K562 (cell line): ENCODE data around the gene NOD1. TPM values are rescaled to one million over a fixed set of nuclear protein-coding genes. Genes with fewer than 3 reads are reported as not detected.
A peak's percentile ranks its signal among the peaks of the same experiment; 100 is the strongest.

Experiments
- ATAC-seq: fragments of 200-7000 bp; cut with Tn5 transposase; 3 replicates; pipeline ENCODE4 v1.9.1; 2020; ENCODE audit warnings: moderate library complexity
- BruUV-seq: library from RNA; stranded (reverse); fragments of 400-500 nt; replicated peaks from 2 replicates; lab custom pipeline; 2021; lab: Mats Ljungman, UMichigan
- CTCF ChIA-PET: fragments of 300-600 bp; formaldehyde crosslinking; extraction: SDS; loops from one replicate; lab custom pipeline; 2021; ENCODE audit warnings: low intra/inter-chr PET ratio; lab: Yijun Ruan, JAX
- POLR2A ChIA-PET: fragments of 300-600, 350-650 bp; sonication (Branson Sonifier 250); formaldehyde crosslinking; extraction: SDS; loops from one replicate; lab custom pipeline; 2021; ENCODE audit warnings: antibody characterized with exemption, inconsistent platforms; lab: Yijun Ruan, JAX
- DNase-seq, 4 experiments: peaks; one replicate each; pipeline versions ENCODE4 v3.0.0 to v3.0.0-alpha.2; 2011 to 2018; ENCODE audit warnings: low spot score in 3 of 4, mixed read lengths in 3 of 4; ENCODE audit errors: extremely low read depth in 1 of 4
- FAIRE-seq: peaks from 2 replicates; lab custom pipeline; 2011; peaks lifted over from hg19 to GRCh38; lab: Jason Lieb, UNC
- H2AFZ ChIP-seq: 2 replicates; pipeline ENCODE4 v1.6.0; 2011; ENCODE audit warnings: low read depth, low read length, control low read depth, inconsistent platforms
- H3K27ac ChIP-seq: fragments of 200-600 bp; 3 replicates; pipeline ENCODE4 v1.8.0; 2011; ENCODE audit warnings: low read depth, mild to moderate bottlenecking, control low read depth, inconsistent platforms, low read length, moderate library complexity, mixed read lengths; ENCODE audit errors: extremely low read depth
- H3K27me3 ChIP-seq, 2 experiments: fragments of 300-600 bp in 1 of 2; 2 replicates in 1 of 2; 3 replicates in 1 of 2; pipeline versions ENCODE4 v1.6.0 to v1.8.0; 2011; ENCODE audit warnings: inconsistent platforms in 2 of 2, low read length in 2 of 2, mild to moderate bottlenecking in 1 of 2, mixed read lengths in 1 of 2, moderate library complexity in 1 of 2; ENCODE audit not compliant: control insufficient read depth in 2 of 2, insufficient read depth in 2 of 2
- H3K36me3 ChIP-seq: fragments of 300-600 bp; 3 replicates; pipeline ENCODE4 v1.8.0; 2011; ENCODE audit warnings: mild to moderate bottlenecking, low read length, inconsistent platforms; ENCODE audit not compliant: control insufficient read depth, insufficient read depth
- H3K4me1 ChIP-seq, 2 experiments: fragments of 200-600 bp in 1 of 2; replicated peaks in 1 of 2; 2 replicates in 1 of 2; 3 replicates in 1 of 2; pipeline versions ENCODE4 v1.5.1 to v1.8.0; 2011; ENCODE audit warnings: inconsistent platforms in 2 of 2, low read length in 2 of 2, mild to moderate bottlenecking in 1 of 2, mixed read lengths in 1 of 2, moderate library complexity in 1 of 2; ENCODE audit not compliant: control insufficient read depth in 2 of 2, insufficient read depth in 2 of 2
- H3K4me2 ChIP-seq: 2 replicates; pipeline ENCODE4 v1.6.1; 2011; ENCODE audit warnings: low read length, control low read depth, inconsistent platforms, mixed read lengths; ENCODE audit not compliant: insufficient read depth
- H3K4me3 ChIP-seq: fragments of 200-600 bp; sonication (generic), shearing (Covaris generic); 2 replicates; pipeline ENCODE4 v1.5.1; 2016; ENCODE audit warnings: control low read depth, inconsistent platforms
- H3K79me2 ChIP-seq: fragments of 200-600 bp; 3 replicates; pipeline ENCODE4 v1.8.0; 2011; ENCODE audit warnings: low read length, inconsistent platforms; ENCODE audit not compliant: control insufficient read depth, insufficient read depth
- H3K9ac ChIP-seq, 2 experiments: 2 replicates each; pipeline versions ENCODE4 v1.6.0 to v1.6.1; 2011; ENCODE audit warnings: low read depth in 2 of 2, low read length in 2 of 2, control low read depth in 1 of 2, inconsistent platforms in 1 of 2, mild to moderate bottlenecking in 1 of 2, mixed read lengths in 1 of 2; ENCODE audit not compliant: insufficient read depth in 1 of 2
- H3K9me1 ChIP-seq: one replicate; pipeline ENCODE4 v1.6.0; 2011; ENCODE audit warnings: inconsistent platforms, mild to moderate bottlenecking, low read length, moderate library complexity; ENCODE audit not compliant: control insufficient read depth, insufficient read depth
- H3K9me3 ChIP-seq: replicated peaks from 2 replicates; pipeline ENCODE4 v1.5.1; 2011; ENCODE audit warnings: low read depth, low read length, inconsistent platforms; ENCODE audit not compliant: control insufficient read depth, insufficient read depth
- H4K20me1 ChIP-seq: replicated peaks from 2 replicates; pipeline ENCODE4 v1.6.1; 2011; ENCODE audit warnings: low read length, inconsistent platforms, mixed read lengths; ENCODE audit not compliant: control insufficient read depth, insufficient read depth
- NCOR1 ChIP-seq: fragments of 450-650 bp; IDR thresholded peaks from 2 replicates; pipeline ENCODE4 v1.6.1; 2016; ENCODE audit warnings: mild to moderate bottlenecking, moderate library complexity
- SPI1 ChIP-seq: IDR thresholded peaks from 2 replicates; pipeline ENCODE4 v1.6.1; 2011; ENCODE audit warnings: low read depth, low read length, control low read depth, borderline replicate concordance
- ZKSCAN3 ChIP-seq: fragments of 250-450 bp; sonication (Bioruptor Pico); IDR thresholded peaks from 2 replicates; pipeline ENCODE4 v1.4.0; 2020
- ZNF140 ChIP-seq: fragments of 250-450 bp; sonication (Bioruptor Pico); IDR thresholded peaks from 2 replicates; pipeline ENCODE4 v1.8.0; 2021; ENCODE audit warnings: moderate library complexity, mild to moderate bottlenecking, inconsistent platforms
- ZNF586 ChIP-seq: fragments of 450-650 bp; formaldehyde crosslinking; conservative IDR thresholded peaks from 2 replicates; pipeline ENCODE4 v1.4.0; 2020; ENCODE audit warnings: mild to moderate bottlenecking, moderate library complexity
- WGBS: fragments of 100-300 bp; shearing (Covaris generic); methylation state at CpG from one replicate; pipeline ENCODE4 v1.1.6; 2016; ENCODE audit warnings: low coverage, mixed read lengths; ENCODE audit not compliant: insufficient coverage; ENCODE audit errors: missing lambda C conversion rate; 5-methylcytosine and 5-hydroxymethylcytosine counted together
- in situ Hi-C: fragments of 300-500 bp; cut with MboI; formaldehyde crosslinking; loops from 4 replicates; pipeline ENCODE4 v1.15.0; 2018; ENCODE audit warnings: inconsistent platforms, mixed read lengths
- intact Hi-C: fragments of 100-400 bp; cut with micrococcal nuclease; formaldehyde crosslinking; loops from 2 replicates; pipeline ENCODE4 v1.14.2; 2022
- polyA plus RNA-seq, 8 experiments: library from polyadenylated mRNA; depleted of rRNA in 4 of 8; stranded (reverse) in 5 of 8; unstranded in 3 of 8; fragments of >200 nt; fragmentation: Nextera tagmentation in 2 of 8; fragmentation: Illumina TruSeq in 1 of 8; extraction: Ambion mirVana in 2 of 8; extraction: Trizol in 1 of 8; gene quantifications; 2 replicates each; pipeline versions ENCODE4 v1.2.1 to v1.2.3, GENCODE V29; 2011 to 2014; ENCODE audit warnings: inconsistent platforms in 1 of 8, missing spikeins in 1 of 8
- total RNA-seq, 7 experiments: library from RNA; depleted of rRNA in 6 of 7; stranded (reverse); fragments of >200 nt in 6 of 7; fragmentation: Illumina TruSeq in 2 of 7; extraction: Trizol in 2 of 7; gene quantifications; 2 replicates each; pipeline versions ENCODE4 v1.2.1 to v1.2.3, GENCODE V29; 2011 to 2021; ENCODE audit warnings: low replicate concordance in 1 of 7
- TF ChIP-seq, protein P1 (sequence below): sonication (generic); formaldehyde crosslinking; IDR thresholded peaks from 2 replicates; pipeline ENCODE4 v1.8.1; 2023; ENCODE audit warnings: mild to moderate bottlenecking, missing genetic modification reagents
- TF ChIP-seq, protein P2 (sequence below): fragments of 250-450 bp; sonication (Bioruptor Pico); IDR thresholded peaks from 2 replicates; pipeline ENCODE4 v1.5.0; 2020; ENCODE audit warnings: mild to moderate bottlenecking, borderline replicate concordance

NOD1 gene
- total and polyA plus RNA-seq, 9 of the 15 experiments (the other 6 are each of a cell fraction or from before 2014, with no cell fraction given), result 0.34 to 7.1 (median 4.7) TPM

DNA sequence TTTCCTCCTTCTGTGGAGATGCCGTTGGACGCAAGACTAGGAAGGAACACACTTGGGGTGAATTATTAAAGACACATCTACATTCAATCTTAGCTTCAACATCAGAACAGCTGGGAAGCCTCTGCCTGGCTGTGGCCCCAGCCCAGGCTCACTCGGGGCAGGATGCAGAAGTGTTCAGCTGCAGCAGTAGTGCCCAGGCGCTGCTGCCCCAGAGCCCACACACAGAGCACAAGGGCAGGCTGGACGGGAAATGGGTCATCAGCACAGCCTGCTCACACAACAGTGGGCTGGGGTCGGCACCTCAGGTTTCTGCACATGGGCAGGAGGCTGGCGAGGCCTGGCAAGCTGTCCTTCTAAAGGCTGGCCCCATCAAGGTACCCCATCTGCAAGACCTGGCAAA lies 42.5 kb downstream of the NOD1 start:
- Histone ChIP-seq H4K20me1 (no peaks in the 10 kb centered on the region), H3K36me3 (no peaks in the 10 kb centered on the region; the same call in 1 of the 3 replicates), H3K79me2 (no peaks in the 10 kb centered on the region), H3K9ac (no peak overlapping the region), H3K27ac (no peak overlapping the region), H3K27me3 (no peaks in the 10 kb centered on the region), H3K9me1 (no peaks in the 10 kb centered on the region), H2AFZ (no peak overlapping the region), H3K4me1 (no peaks in the 10 kb centered on the region; a peak in 1 of 5 replicates), H3K4me2 (no peak overlapping the region), H3K4me3 (no peak overlapping the region), H3K9me3 (no peaks in the 10 kb centered on the region)
- ChIA-PET CTCF (no interaction called here), POLR2A (no interaction called here)
- FAIRE-seq (no peak), ATAC-seq (no peak), DNase-seq (no peak)
- 57% methylated on average over 7 of the region's 7 CpGs for WGBS
- BruUV-seq, result no TSS peak
- in situ Hi-C loops, result no loop called here
- intact Hi-C loops, result no loop called here
- no peak for TF ChIP-seq ZKSCAN3 (CRISPR knock-in tag)

DNA sequence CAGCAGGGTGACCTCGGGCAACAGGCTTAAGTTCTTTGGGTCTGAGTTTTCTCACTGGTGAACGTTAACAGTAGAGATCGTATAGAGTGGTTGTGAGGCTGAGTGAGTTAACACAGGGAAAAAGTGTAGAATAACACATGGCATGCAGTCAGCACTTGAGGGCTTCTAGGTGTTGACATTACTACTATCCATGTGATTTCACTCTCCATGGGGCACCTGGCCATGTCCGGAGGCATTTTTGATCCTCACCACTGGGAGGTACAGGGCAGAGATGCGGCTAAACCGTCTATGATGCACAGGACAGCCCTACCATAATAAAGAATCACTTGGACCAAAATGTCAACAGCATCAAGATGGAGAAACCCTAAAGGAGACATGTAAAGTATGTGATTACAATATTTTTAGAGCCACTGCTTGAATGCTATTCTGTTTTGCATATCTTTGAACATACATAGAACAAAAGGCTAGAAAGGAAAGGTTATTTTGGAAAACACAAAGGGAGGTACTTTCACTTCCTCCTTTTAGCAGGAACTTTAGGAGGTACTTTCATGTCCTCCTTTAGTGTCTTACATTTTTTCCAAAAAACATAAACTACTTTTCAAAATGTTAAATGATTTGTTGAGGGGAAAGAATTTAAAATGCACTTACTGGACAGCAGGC lies 44.3 kb downstream of the NOD1 start:
- Histone ChIP-seq H4K20me1 (no peaks in the 10 kb centered on the region), H3K4me1 (no peaks in the 10 kb centered on the region; a peak in 1 of 5 replicates), H3K79me2 (no peaks in the 10 kb centered on the region), H3K9ac (no peak overlapping the region), H3K27me3 (no peaks in the 10 kb centered on the region), H3K4me2 (no peak overlapping the region), H3K36me3 (no peaks in the 10 kb centered on the region; the same call in 1 of the 3 replicates), H3K27ac (no peak overlapping the region), H2AFZ (no peak overlapping the region), H3K9me3 (no peaks in the 10 kb centered on the region), H3K4me3 (no peak overlapping the region), H3K9me1 (no peaks in the 10 kb centered on the region)
- no peak for FAIRE-seq
- intact Hi-C loops, result no loop called here
- ChIA-PET POLR2A (interaction anchor here (1.3 kb wide), 1 partner anchor 9 kb away, joined by 3 read pairs; no protein-coding TSS in a partner anchor), CTCF (no interaction called here)
- no peak for DNase-seq
- WGBS, result 50% methylated on average over 6 of the region's 6 CpGs
- in situ Hi-C loops, result no loop called here
- no peak for ATAC-seq
- TF ChIP-seq SPI1, result 0 out of 2 replicates have a peak, but pooled peaks have one; percentile 8
- TF ChIP-seq NCOR1, result no peak
- TF ChIP-seq, protein P1, sequence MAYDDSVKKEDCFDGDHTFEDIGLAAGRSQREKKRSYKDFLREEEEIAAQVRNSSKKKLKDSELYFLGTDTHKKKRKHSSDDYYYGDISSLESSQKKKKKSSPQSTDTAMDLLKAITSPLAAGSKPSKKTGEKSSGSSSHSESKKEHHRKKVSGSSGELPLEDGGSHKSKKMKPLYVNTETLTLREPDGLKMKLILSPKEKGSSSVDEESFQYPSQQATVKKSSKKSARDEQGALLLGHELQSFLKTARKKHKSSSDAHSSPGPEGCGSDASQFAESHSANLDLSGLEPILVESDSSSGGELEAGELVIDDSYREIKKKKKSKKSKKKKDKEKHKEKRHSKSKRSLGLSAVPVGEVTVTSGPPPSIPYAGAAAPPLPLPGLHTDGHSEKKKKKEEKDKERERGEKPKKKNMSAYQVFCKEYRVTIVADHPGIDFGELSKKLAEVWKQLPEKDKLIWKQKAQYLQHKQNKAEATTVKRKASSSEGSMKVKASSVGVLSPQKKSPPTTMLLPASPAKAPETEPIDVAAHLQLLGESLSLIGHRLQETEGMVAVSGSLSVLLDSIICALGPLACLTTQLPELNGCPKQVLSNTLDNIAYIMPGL (CRISPR knock-in tag), result no peak
- TF ChIP-seq, protein P2, sequence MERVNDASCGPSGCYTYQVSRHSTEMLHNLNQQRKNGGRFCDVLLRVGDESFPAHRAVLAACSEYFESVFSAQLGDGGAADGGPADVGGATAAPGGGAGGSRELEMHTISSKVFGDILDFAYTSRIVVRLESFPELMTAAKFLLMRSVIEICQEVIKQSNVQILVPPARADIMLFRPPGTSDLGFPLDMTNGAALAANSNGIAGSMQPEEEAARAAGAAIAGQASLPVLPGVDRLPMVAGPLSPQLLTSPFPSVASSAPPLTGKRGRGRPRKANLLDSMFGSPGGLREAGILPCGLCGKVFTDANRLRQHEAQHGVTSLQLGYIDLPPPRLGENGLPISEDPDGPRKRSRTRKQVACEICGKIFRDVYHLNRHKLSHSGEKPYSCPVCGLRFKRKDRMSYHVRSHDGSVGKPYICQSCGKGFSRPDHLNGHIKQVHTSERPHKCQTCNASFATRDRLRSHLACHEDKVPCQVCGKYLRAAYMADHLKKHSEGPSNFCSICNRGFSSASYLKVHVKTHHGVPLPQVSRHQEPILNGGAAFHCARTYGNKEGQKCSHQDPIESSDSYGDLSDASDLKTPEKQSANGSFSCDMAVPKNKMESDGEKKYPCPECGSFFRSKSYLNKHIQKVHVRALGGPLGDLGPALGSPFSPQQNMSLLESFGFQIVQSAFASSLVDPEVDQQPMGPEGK (CRISPR knock-in tag), result no peak
- no peak for TF ChIP-seq ZNF586 (CRISPR knock-in tag)
- no peak for TF ChIP-seq ZNF140 (CRISPR knock-in tag)
- no TSS peak for BruUV-seq
